ENCODE measurements around the gene PPCS. TPM values are rescaled to one million over a fixed set of nuclear protein-coding genes. Genes with fewer than 3 reads are reported as not detected.

Gene PPCS
- total RNA-seq, 1 experiment from 2014 or later = 57.6 TPM

Small RNAs within 50 kb of the gene (small RNA-seq; reads per million reads assigned to genes)
- gene TMSB4XP1 = 0 reads per million in 2 experiments

Other genes starting within 250 kb of the PPCS start
- gene FOXJ3, start 121.3 kb upstream of the PPCS start, total RNA-seq (2014; rRNA removed; shearing (Covaris generic)) = 24.0 and 30.0 TPM in 2 replicates
- 2.7 TPM in 2 replicates for gene RIMKLA, start 75.8 kb upstream of the PPCS start, total RNA-seq (2014; rRNA removed; shearing (Covaris generic))
- 0.29 and 0.32 TPM in 2 replicates for gene ZMYND12, start 521 bp upstream of the PPCS start, total RNA-seq (2014; rRNA removed; shearing (Covaris generic))
- 0.09 and 0.84 TPM in 2 replicates for gene CCDC30, start 6.7 kb downstream of the PPCS start, total RNA-seq (2014; rRNA removed; shearing (Covaris generic))
- 34.5 and 40.4 TPM in 2 replicates for gene PPIH, start 201.9 kb downstream of the PPCS start, total RNA-seq (2014; rRNA removed; shearing (Covaris generic))
- gene YBX1, start 225.9 kb downstream of the PPCS start, total RNA-seq (2014; rRNA removed; shearing (Covaris generic)) = 1,027 and 1,037 TPM in 2 replicates